Uterus (tissue), 4 donors: ENCODE results near the gene ZNF283. TPM values are rescaled to one million over a fixed set of nuclear protein-coding genes. Genes with fewer than 3 reads are reported as not detected.

ENCODE experiments used
- DNase-seq, 2 donors: peaks; one replicate each; pipeline ENCODE4 v3.0.0-alpha.2; 2019 to 2020
- H3K27ac ChIP-seq, 2 donors: fragments of 200-600 bp; sonication (generic); 1 replicate in 1 of 2; 2 replicates in 1 of 2; pipeline ENCODE4 v1.5.1; 2016 to 2018
- H3K27me3 ChIP-seq, 2 donors: fragments of 200-600 bp; sonication (generic); one replicate each; pipeline ENCODE4 v1.5.1; 2018 to 2019; ENCODE audit warnings: control low read depth in 1 of 2
- H3K36me3 ChIP-seq, 2 donors: fragments of 200-600 bp; sonication (generic); one replicate each; pipeline ENCODE4 v1.5.1; 2019; ENCODE audit warnings: control low read depth in 1 of 2
- H3K4me1 ChIP-seq, 2 donors: fragments of 200-600 bp; sonication (generic); one replicate each; pipeline ENCODE4 v1.5.1; 2018 to 2019; ENCODE audit warnings: control low read depth in 1 of 2
- H3K4me3 ChIP-seq, 2 donors: fragments of 200-600 bp; sonication (generic); 1 replicate in 1 of 2; 2 replicates in 1 of 2; pipeline ENCODE4 v1.5.1; 2018 to 2019; ENCODE audit warnings: mild to moderate bottlenecking in 1 of 2
- H3K9me3 ChIP-seq, 2 donors: fragments of 200-600 bp; sonication (generic); one replicate each; pipeline ENCODE4 v1.5.1; 2019; ENCODE audit warnings: control low read depth in 1 of 2
- CTCF ChIP-seq, 4 experiments: fragments of 200-600 bp in 2 of 4; fragments of 450-650 bp in 2 of 4; sonication (generic) in 2 of 4; IDR thresholded peaks; one replicate each; pipeline ENCODE4 v1.5.1; 2016 to 2019; ENCODE audit warnings: antibody characterized with exemption in 4 of 4, mild to moderate bottlenecking in 2 of 4, moderate library complexity in 1 of 4
- POLR2A ChIP-seq, 2 donors: fragments of 450-650 bp; IDR thresholded peaks; one replicate each; pipeline ENCODE4 v1.6.1; 2016; ENCODE audit warnings: antibody characterized with exemption in 2 of 2, mild to moderate bottlenecking in 1 of 2, moderate library complexity in 1 of 2
- intact Hi-C: fragments of 100-400 bp; cut with DNase I; formaldehyde crosslinking; loops from one replicate; pipeline ENCODE4 v1.15.1; 2023; ENCODE audit warnings: low total_unique reads
- total RNA-seq, 4 donors: library from RNA; depleted of rRNA in 3 of 4; stranded (reverse); fragments of >200 nt in 3 of 4; gene quantifications; one replicate each; pipeline versions ENCODE4 v1.1.0 to v1.2.4, GENCODE V29; 2014 to 2023
- donor health status: DM: yes; HTN: yes; CAD: no.

The ZNF283 gene
- total RNA-seq, 4 donors from 2014 or later = 1.8 to 52.6 (median 14.1) TPM

DNA sequence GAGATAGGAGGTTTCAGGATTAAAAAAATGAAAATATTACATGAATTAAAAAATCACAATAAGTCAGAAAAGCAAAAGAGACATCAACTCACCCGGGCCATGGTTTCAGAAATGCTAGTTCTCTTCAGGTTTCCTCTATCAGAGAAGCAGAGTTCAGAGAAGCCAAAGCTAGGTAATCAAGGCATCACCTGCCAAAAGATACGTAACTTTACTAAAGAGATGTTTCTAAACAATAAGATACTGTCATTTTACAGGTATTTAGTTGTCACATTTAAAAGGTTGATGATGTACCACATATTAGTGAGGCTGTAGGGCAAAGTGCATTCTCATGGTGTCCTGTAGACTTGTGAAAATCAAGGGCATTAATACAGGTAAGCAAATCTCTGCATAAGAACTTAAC lies 56.7 kb downstream of the ZNF283 start, which contains the start of gene ZNF404:
Gene ZNF404, minus strand, starts transcription at position 101 of the 400 bp plus-strand sequence.
- Histone ChIP-seq H3K4me3 (no peak within 1 kb of the TSS), H3K36me3 (no peaks in the 10 kb centered on the region), H3K4me1 (no peaks in the 10 kb centered on the region), H3K27me3 (no peaks in the 10 kb centered on the region), H3K27ac (no peak within 1 kb of the TSS), H3K9me3 (peaks cover 0 to 75% of the 10 kb centered on the region in 2 donors)
- TF ChIP-seq POLR2A (IDR thresholded peaks at IDR 0.05) (no peak), CTCF (IDR thresholded peaks at IDR 0.05) (no peak)
- intact Hi-C loops = no loop called here
- no peak for DNase-seq

DNA sequence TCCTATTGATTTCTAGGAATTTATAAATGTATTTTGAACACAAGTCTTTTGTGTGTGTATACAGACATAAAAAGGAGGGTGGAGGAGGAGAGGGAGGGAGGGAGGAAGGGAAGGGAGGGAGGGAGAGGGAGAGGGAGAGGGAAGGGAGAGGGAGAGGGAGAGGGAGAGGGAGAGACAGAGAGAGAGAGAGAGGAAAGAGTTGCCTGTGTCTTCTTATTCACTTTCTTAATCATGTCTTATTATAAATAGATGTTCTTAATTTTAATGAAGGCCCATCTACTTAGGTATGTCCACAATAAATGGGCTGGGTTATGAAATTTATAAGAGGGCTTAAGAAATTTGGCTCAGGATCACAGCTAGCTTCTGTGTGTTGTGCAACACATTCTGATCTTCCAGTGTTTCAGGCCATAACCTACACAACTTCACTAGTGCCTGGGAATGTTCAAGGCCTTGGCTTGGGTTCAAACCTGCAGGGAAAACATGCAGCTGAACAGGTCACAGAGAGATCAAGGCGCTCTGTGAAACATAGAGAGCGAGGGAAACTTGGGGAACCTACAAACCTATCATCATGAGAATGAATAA lies 68.7 kb downstream of the ZNF283 start:
- TF ChIP-seq CTCF (IDR thresholded peaks at IDR 0.05) = no peak
- no peak for TF ChIP-seq POLR2A (IDR thresholded peaks at IDR 0.05)
- H3K9me3 ChIP-seq = peaks cover 0 to 53% of the 10 kb centered on the region in 2 donors
- H3K4me3 ChIP-seq = no peak overlapping the region
- intact Hi-C loops = no loop called here
- no peaks in the 10 kb centered on the region for H3K27me3 ChIP-seq
- no peak overlapping the region for H3K27ac ChIP-seq
- H3K4me1 ChIP-seq = no peaks in the 10 kb centered on the region
- no peaks in the 10 kb centered on the region for H3K36me3 ChIP-seq
- no peak for DNase-seq

Other genes starting within 250 kb of the ZNF283 start
- gene IRGQ, start 231.2 kb upstream of the ZNF283 start, total RNA-seq = 10 to 100 TPM in 2 of 4 donors, 1 to 10 TPM in 2; 4.1 to 31.0 (median 17.2) TPM
- gene ZNF576, start 230.7 kb upstream of the ZNF283 start, total RNA-seq = 10 to 100 TPM in 3 of 4 donors, 1 to 10 TPM in 1; 2.4 to 19.0 (median 12.6) TPM
- gene SRRM5, start 215.2 kb upstream of the ZNF283 start, total RNA-seq = under 1 TPM in 1 of 4 donors, not detected in 3; 0.58 TPM
- gene ZNF428, start 207.7 kb upstream of the ZNF283 start, total RNA-seq = 10 to 100 TPM in 3 of 4 donors, 1 to 10 TPM in 1; 1.5 to 83.3 (median 44.5) TPM
- gene CADM4, start 187.5 kb upstream of the ZNF283 start, total RNA-seq = 10 to 100 TPM in 2 of 4 donors, 1 to 10 TPM in 2; 2.1 to 18.6 (median 10.5) TPM
- 10 to 100 TPM; 15.6 to 69.9 (median 26.7) TPM for gene PLAUR, start 157.2 kb upstream of the ZNF283 start, total RNA-seq
- gene IRGC, start 111.2 kb upstream of the ZNF283 start, total RNA-seq = not detected
- gene SMG9, start 72.4 kb upstream of the ZNF283 start, total RNA-seq = 10 to 100 TPM; 14.9 to 44.9 (median 27.2) TPM
- gene KCNN4, start 46.3 kb upstream of the ZNF283 start, total RNA-seq = 1 to 10 TPM in 3 of 4 donors, under 1 TPM in 1; 0.77 to 9.2 (median 5.6) TPM
- gene LYPD5, start 24.9 kb upstream of the ZNF283 start, total RNA-seq = 1 to 10 TPM in 2 of 4 donors, under 1 TPM in 2; 0.51 to 1.9 (median 0.88) TPM
- 1 to 10 TPM in 3 of 4 donors, under 1 TPM in 1; 0.59 to 7.9 (median 6.4) TPM for gene ZNF404, start 56.6 kb downstream of the ZNF283 start, total RNA-seq
- 10 to 100 TPM in 3 of 4 donors, 1 to 10 TPM in 1; 9.4 to 33.0 (median 14.6) TPM for gene ZNF45, start 108.0 kb downstream of the ZNF283 start, total RNA-seq
- 10 to 100 TPM in 1 of 4 donors, 1 to 10 TPM in 1, under 1 TPM in 1, not detected in 1; 0.77 to 26.9 (median 9.4) TPM for gene ZNF221, start 123.9 kb downstream of the ZNF283 start, total RNA-seq
- 10 to 100 TPM in 3 of 4 donors, 1 to 10 TPM in 1; 6.2 to 51.7 (median 16.3) TPM for gene ZNF155, start 156.9 kb downstream of the ZNF283 start, total RNA-seq
- gene ZNF230, start 175.6 kb downstream of the ZNF283 start, total RNA-seq = 10 to 100 TPM in 3 of 4 donors, 1 to 10 TPM in 1; 6.5 to 15.1 (median 13.9) TPM
- gene ZNF222, start 198.1 kb downstream of the ZNF283 start, total RNA-seq = 1 to 10 TPM in 2 of 4 donors, under 1 TPM in 2; 0.29 to 9.1 (median 1.0) TPM
- 10 to 100 TPM in 2 of 4 donors, 1 to 10 TPM in 2; 3.6 to 48.5 (median 12.9) TPM for gene ZNF223, start 224.7 kb downstream of the ZNF283 start, total RNA-seq
- gene ZNF284, start 244.8 kb downstream of the ZNF283 start, total RNA-seq = 1 to 10 TPM in 2 of 4 donors, under 1 TPM in 2; under 0.01 to 6.3 (median 1.8) TPM